Erythroblast (primary cell): ENCODE measurements around the gene ZNF80.
"Not testable (repeated sequence)": the region's sequence is repeated elsewhere in the genome, so short reads cannot be mapped to it uniquely, and the experiment has no call there.

Experiments
- GATA1 ChIP-seq: IDR thresholded peaks from 2 replicates; pipeline ENCODE4 v1.6.1; 2011; ENCODE audit warnings: low read depth, mild to moderate bottlenecking, control low read depth, low read length, moderate library complexity
- POLR2A ChIP-seq: IDR thresholded peaks from 2 replicates; pipeline ENCODE4 v1.6.1; 2011; ENCODE audit warnings: mild to moderate bottlenecking, low read length

- TF ChIP-seq POLR2A, GATA1: not testable (repeated sequence)
Measured at GRCh38 chr3:114238146-114238785, 888 bp upstream of the ZNF80 start.
